GM04503 (cell line): Measurements from ENCODE around the gene PPP2R2B.

Experiments used
- DNase-seq: peaks from one replicate; pipeline ENCODE4 v3.0.0-alpha.2; 2012; ENCODE audit warnings: low read depth

Gene PPP2R2B

GRCh38 chr5:146878476-146879172 is at the start of gene PPP2R2B:
Gene PPP2R2B, minus strand, starts transcription at chr5:146878757.
- DNase-seq = no peak

DNA sequence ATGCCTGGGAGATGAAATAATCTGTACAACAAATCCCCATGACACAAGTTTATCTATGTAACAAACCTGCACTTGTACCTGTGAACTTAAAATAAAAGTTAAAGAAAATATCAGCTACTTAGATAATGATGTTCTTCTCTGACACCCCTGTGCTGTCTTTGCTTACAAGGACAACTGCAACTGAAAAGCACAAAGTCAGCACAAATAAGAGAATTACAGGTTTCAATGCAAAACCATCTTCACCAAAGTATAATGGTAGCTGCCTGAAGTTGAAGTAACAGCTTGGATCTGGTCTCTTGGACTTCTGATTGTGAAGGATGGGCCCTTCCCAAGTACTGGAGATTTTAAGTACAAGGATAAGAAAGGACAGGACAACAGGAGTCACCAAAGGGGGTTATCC is 45.6 kb upstream of the PPP2R2B start:
- no peak for DNase-seq

DNA sequence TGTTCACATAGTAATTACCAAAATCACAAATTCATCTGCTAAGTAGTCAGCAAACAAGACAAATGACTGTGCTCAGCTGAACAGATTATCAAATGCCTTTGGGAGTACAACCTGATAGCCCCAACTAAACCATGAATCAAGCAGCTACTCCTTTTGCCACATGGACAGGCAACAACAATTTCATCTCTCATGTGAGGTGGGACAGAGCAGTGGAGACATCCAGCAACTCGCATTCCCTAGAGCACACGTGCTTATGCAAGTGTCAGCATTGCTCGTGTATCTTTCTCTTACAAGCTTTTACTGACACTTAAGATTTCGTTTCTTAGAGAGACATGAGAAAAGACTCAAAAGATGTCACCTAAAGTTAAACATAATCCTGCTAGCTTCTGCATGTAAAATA is 42.7 kb upstream of the PPP2R2B start:
- DNase-seq = no peak

- DNase-seq = no peak
Observed at GRCh38 chr5:146920351-146920881, 41.9 kb upstream of the PPP2R2B start.

DNA sequence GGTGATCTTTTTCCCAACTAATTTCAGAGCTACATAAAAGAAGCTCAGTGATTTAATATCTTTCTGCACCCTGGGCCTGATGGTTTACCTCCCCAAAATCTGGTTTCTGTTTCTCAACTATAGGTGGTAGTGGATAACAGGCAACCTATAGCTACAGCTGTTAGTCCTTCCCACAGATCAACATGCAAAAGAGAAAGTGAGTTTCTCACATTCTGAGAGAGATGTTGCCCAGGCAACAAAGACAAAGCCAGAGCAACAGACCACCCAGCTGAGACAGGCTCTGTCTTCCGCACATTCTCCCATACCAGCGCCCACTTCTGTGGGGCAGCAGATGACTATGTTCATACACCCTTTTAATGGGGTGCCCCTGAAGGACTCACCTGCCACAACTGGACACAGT is 40.7 kb upstream of the PPP2R2B start:
- DNase-seq = no peak

DNA sequence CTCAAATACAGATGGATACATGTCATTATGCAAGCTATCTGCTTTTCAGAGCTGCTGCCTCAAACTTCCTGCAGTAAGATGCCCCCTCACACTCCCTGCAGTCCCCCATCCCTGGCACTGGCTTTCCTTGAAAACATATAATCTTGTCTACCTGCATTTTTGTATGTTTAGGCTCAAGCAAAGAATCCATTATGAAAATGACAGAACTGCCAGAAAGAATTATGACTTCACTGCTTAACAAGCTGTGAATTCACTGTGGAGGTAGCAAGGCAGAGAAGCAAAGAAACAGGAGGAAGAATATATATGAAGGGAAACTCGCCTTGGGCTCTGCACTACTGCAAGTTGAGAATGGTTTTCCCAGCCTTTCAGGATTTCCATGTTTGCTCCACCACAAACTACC is 39.4 kb upstream of the PPP2R2B start:
- DNase-seq = no peak

GRCh38 chr5:146912874-146913273 is 34.3 kb upstream of the PPP2R2B start:
- no peak for DNase-seq

DNA sequence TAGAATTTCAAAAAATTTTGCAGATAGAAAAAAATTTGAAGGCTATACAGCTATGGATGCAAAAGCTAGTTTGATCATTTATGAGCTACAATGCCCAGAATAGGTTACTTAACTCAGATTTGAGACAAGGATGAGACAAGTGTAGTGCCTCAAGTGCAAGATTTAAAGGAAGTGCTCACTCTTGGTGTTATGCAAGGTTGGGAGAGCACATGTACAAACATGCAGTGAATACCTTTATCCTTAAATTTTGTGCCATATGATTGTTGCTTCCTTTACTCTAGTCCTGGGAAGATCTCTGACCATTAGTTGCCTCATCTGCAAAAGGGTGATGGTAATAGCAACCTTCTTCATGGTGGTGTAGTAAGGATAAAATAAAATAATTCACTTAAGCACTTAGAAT is 31.7 kb upstream of the PPP2R2B start:
- DNase-seq = no peak

DNA sequence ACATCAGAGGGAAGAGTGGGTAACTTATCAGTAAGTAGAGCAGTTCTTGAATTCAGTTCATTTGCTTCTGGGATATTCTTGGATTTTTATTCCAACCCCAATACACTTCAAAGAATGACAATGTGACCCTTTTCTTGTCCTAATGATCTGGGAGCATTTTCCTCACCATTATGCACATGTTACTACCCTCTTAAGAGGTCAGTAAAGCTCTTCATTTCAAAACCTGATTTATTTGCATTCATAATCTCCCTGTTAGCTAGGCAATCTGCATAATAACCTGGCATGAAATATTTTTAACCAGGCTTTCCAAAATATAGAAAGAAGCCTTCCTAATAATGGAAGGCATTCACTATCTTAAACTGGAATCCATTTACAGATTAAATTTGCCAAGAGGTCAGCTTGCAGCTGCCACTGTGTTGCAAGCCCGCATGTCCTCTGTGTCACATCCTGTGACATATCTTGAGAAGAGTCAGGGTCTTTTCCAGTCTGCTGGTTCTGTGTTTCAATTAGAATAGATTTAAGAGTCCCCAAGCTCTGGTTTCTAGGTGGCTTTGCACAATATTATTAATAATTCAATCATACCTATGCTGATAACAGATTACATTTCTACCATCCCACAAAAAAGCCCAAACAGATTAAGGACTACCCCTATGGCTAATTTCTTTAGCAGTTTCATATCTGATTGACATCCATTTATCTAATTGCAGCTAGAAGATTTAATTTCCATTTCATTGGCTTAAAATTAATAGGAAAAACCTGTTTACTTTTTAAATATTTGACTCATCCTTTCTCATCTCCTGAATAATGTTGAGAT is 30.9 kb upstream of the PPP2R2B start:
- no peak for DNase-seq

GRCh38 chr5:146906803-146907202 is 28.2 kb upstream of the PPP2R2B start:
- DNase-seq = no peak

DNA sequence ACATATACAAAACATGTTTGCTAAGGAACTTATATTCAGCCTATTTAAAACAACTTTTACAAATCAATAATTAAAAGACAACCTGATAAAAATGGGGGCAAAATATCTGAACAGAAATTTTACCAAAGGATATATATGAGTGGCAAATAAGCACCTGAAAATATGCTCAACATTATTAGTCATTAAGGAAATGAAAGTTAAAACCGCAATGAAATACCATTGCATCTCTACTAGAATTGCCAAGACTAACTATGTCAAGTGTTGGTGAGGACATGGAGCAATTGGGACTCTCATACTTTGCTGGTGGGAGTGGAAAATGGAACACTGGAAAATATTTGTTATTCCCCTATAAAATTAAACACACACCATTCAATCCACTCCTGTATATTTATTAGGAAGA is 26.3 kb upstream of the PPP2R2B start:
- DNase-seq = no peak

DNA sequence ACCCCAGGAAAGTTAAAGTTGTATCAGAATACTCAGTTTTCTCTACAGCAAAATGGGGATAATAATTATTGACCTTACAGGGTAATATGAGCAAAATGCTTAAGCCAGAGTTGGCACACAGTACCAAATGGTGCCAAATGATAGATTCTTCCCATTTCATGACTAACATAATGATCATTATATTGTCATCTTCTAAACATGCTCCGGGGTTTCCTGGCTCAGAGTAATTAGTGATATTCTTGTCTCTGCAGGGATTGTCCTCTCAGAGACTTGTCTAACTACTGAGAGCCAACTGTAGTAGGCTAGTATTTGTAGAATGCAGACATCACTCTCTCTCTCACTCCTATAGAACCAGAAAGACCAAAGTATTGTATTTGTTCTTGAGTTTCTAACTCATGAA is 25.2 kb upstream of the PPP2R2B start:
- no peak for DNase-seq

DNA sequence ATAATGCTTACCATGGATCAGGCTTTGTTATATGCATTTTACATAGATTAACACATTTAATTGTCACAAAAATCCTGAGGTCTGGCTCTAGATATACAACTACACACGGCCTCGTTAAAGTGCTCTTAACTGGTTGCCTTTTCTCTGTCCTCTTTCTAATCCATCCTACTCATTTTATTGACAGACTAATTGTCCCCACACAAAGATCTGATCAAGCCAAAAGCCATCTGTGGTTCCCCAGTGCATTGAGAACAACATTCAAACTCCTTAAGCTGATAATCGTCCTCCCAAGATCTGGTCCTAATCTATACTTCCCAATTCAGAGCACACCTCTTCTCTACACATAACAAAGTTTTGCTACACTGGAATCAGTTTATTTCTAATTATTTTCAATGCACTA is 23.9 kb upstream of the PPP2R2B start:
- no peak for DNase-seq

DNA sequence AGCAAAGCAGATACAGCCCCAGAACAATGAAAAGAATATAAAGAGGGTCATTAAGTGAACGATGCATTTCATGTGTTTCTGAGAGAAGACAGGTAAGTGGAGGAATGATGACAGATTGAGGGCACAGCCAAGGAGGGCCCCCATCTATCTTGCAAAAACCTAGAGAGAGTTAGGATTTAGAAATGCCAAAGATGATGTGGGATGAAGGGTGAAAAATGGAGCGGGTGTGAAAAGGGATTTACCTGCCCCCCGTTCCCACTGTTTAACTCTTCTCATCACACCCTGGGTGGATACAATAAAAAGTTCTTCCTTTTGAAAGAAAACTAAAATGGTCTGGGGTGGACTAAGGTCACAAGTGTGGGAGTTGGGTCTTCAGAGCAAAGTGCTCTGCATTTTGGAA is 18.5 kb upstream of the PPP2R2B start:
- DNase-seq = no peak

DNA sequence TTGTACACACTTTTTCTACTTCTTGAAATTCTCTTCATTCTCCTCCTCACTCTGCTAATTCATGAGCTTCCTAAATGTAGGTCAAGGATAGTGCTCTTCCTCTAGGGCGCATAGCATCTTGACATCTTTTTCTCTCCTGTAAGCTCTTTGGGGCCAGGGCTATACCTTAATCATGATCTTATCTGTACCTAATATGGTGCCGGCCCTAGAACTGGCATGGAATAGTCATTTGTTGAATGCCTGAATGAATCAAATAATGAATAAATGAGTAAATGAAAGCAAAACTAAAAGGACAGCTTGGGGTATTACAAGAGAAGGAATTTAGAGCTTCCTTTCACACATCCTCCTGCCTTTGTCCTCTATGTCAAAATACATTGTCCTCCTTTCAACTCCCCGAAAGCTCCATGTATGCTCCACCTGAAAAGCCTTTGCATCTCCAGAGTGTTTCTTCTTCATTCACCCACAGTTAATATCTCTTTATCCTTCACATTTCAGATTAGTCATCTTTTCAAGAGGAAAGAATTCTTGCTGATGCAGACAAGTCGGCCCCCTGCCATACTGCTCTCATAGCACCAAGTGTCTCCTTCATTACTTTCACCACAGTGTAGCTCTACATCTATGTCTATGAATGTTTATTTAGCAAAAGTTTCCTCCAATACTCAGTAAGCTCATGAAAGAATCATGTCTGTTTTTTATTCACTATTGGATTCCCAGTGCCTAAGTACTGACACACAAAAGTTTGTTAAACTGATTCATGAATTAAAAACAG is 16.4 kb upstream of the PPP2R2B start:
- DNase-seq = no peak

GRCh38 chr5:146893991-146894390 is 15.4 kb upstream of the PPP2R2B start:
- no peak for DNase-seq

DNA sequence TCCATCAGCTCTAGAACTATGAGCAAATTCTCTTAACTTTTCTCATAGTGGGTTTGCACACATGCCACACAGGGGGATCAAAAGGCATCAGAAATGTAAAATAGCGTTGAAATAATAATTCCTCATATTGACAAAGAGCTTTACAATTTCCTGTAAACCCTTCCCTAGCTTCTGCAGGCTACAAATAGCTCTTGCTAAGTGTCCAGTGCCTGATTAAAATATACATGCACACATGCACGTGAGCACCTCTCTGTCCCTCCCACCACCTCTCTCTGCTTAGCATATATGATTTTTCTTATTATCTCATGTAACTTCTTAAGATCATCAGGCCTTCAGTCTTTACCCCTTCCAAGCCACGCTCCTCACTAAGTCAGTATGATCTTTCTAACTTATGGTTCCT is 13.7 kb upstream of the PPP2R2B start:
- no peak for DNase-seq

GRCh38 chr5:146891511-146891910 is 13.0 kb upstream of the PPP2R2B start:
- no peak for DNase-seq

- no peak for DNase-seq
Observed at GRCh38 chr5:146890731-146891440, 12.3 kb upstream of the PPP2R2B start.

DNA sequence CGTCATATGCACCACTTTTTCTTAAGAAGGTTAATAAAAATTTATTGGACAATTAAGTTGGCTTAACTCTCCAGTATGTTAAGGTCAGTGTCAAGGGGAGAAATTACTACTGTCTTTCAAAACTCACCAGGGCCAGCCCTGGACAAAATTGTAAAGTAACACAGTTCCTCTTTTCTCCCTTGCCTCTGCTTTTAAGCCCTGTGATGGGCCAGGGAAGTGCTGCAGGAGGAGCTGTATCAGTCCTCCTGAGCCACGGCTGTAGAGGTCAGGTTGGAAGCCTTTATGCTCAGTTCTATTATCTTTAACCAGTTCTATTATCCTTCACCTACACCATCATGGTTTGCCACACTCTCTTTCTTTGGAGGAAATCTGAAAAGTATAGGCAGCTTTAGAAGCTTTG is 11.5 kb upstream of the PPP2R2B start:
- no peak for DNase-seq

DNA sequence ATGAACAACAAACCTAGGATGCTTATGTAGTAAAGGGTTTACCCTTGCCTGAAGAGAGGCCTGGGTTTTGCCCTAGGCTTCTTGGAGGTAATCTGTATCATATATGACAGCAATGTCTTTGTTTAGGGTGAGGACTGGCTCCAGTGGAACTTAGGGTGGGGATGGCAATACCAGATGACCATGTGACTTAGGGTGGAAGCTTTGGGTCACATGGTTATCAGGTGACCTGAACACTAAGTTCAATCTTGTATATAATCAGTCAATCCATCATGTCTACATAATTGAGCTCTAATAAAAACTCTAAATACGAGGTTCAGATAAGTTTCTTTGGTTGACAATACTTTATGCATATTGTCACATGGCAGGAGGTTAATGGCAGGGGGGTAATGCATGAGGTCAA is 10.6 kb upstream of the PPP2R2B start:
- no peak for DNase-seq

DNA sequence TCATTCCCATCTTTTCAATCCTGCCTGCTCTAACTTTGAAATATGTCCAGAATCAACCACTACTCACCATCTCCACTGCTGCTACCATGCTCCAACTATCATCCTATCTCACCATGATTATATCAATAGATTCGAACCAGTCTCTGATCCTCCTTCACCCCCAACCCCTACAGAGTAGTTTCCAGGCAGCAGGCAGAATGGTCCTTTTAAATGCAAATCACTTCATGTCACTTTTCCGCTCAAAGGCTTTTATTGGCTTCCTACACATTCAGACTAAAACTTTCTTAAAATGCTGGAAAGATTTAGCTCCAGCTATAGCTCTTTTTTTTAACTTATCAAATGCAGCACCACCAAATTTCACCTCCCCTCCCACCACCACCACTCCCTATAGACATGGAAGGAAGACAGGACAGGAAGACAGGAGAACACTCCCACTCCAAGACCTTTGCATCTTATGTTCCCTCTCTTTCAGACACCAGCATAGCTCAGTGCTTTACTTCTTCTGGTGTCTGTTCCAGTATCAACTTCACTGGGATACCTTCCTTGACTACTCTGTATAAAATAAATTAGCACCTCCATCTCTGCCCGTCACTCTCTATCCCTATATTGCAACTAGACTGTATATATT is 9.9 kb upstream of the PPP2R2B start:
- DNase-seq = no peak
